IMR-90 (cell line): Measurements from ENCODE around the gene KCNC2. TPM values are rescaled to one million over a fixed set of nuclear protein-coding genes. Genes with fewer than 3 reads are reported as not detected.

Source experiments
- ATAC-seq: fragments of 200-7000 bp; cut with Tn5 transposase; 2 replicates; pipeline ENCODE4 v1.9.1; 2020; ENCODE audit warnings: low read depth, mild to moderate bottlenecking, moderate library complexity
- BruUV-seq: library from RNA; stranded (reverse); fragments of 400-500 nt; replicated peaks from 2 replicates; lab custom pipeline; 2021; lab: Mats Ljungman, UMichigan
- CTCF ChIA-PET: fragments of 300-600 bp; formaldehyde crosslinking; extraction: SDS; loops from one replicate; lab custom pipeline; 2021; ENCODE audit warnings: antibody characterized with exemption; lab: Yijun Ruan, JAX
- POLR2A ChIA-PET: fragments of 300-600 bp; sonication (Branson Sonifier 250); formaldehyde crosslinking; loops from one replicate; lab custom pipeline; 2022; ENCODE audit warnings: antibody characterized with exemption; ENCODE audit not compliant: unreplicated experiment; lab: Charles Lee
- DNase-seq: peaks from one replicate; pipeline ENCODE4 v3.0.0; 2013
- H2AFZ ChIP-seq: replicated peaks from 2 replicates; pipeline ENCODE3; 2013; ENCODE audit warnings: low read length, mild to moderate bottlenecking; ENCODE audit not compliant: poor library complexity
- H2AK5ac ChIP-seq: 2 replicates; pipeline ENCODE4 v1.6.1; 2013; ENCODE audit warnings: low read depth, low read length, inconsistent platforms
- H2AK9ac ChIP-seq: replicated peaks from 2 replicates; pipeline ENCODE3; 2013; ENCODE audit warnings: mild to moderate bottlenecking, low read depth, low read length, moderate library complexity; ENCODE audit not compliant: poor library complexity
- H2BK120ac ChIP-seq: 2 replicates; pipeline ENCODE4 v1.6.1; 2013; ENCODE audit warnings: low read depth, low read length, inconsistent platforms
- H2BK15ac ChIP-seq: 3 replicates; pipeline ENCODE4 v1.6.1; 2013; ENCODE audit warnings: low read depth, low read length, inconsistent platforms
- H2BK20ac ChIP-seq: 2 replicates; pipeline ENCODE4 v1.6.1; 2013; ENCODE audit warnings: low read depth, mild to moderate bottlenecking, inconsistent platforms, low read length, moderate library complexity
- H2BK5ac ChIP-seq: 2 replicates; pipeline ENCODE4 v1.6.1; 2013; ENCODE audit warnings: mild to moderate bottlenecking, low read depth, low read length, inconsistent platforms; ENCODE audit not compliant: poor library complexity, severe bottlenecking
- H3K14ac ChIP-seq: replicated peaks from 2 replicates; pipeline ENCODE4 v1.6.1; 2013; ENCODE audit warnings: low read depth, low read length, inconsistent platforms
- H3K18ac ChIP-seq: 2 replicates; pipeline ENCODE4 v1.6.1; 2013; ENCODE audit warnings: low read depth, low read length, control low read depth
- H3K23ac ChIP-seq: 2 replicates; pipeline ENCODE4 v1.6.1; 2013; ENCODE audit warnings: low read depth, low read length, inconsistent platforms
- H3K27ac ChIP-seq: 2 replicates; pipeline ENCODE4 v1.5.1; 2013; ENCODE audit warnings: mild to moderate bottlenecking, control low read depth, low read length; ENCODE audit not compliant: insufficient read depth
- H3K27me3 ChIP-seq: 2 replicates; pipeline ENCODE4 v1.6.1; 2013; ENCODE audit warnings: low read length; ENCODE audit not compliant: control insufficient read depth, insufficient read depth
- H3K36me3 ChIP-seq: 2 replicates; pipeline ENCODE4 v1.6.1; 2013; ENCODE audit warnings: low read length, mixed read lengths; ENCODE audit not compliant: control insufficient read depth, insufficient read depth
- H3K4ac ChIP-seq: 2 replicates; pipeline ENCODE4 v1.6.1; 2013; ENCODE audit warnings: low read depth, low read length, inconsistent platforms
- H3K4me1 ChIP-seq: 2 replicates; pipeline ENCODE4 v1.6.1; 2013; ENCODE audit warnings: low read length, mixed read lengths; ENCODE audit not compliant: control insufficient read depth, insufficient read depth
- H3K4me2 ChIP-seq: 2 replicates; pipeline ENCODE4 v1.6.1; 2013; ENCODE audit warnings: low read depth, mild to moderate bottlenecking, control low read depth, low read length, moderate library complexity
- H3K4me3 ChIP-seq: 2 replicates; pipeline ENCODE4 v1.5.1; 2013; ENCODE audit warnings: low read depth, mild to moderate bottlenecking, control low read depth, low read length, moderate library complexity; ENCODE audit not compliant: insufficient read depth
- H3K56ac ChIP-seq: 2 replicates; pipeline ENCODE4 v1.6.1; 2013; ENCODE audit warnings: low read length, inconsistent platforms; ENCODE audit not compliant: insufficient read depth; ENCODE audit errors: extremely low read depth
- H3K79me1 ChIP-seq, 2 experiments: 2 replicates each; pipeline ENCODE4 v1.6.1; 2013; ENCODE audit warnings: low read length in 2 of 2, inconsistent platforms in 1 of 2, low read depth in 1 of 2
- H3K9ac ChIP-seq: 2 replicates; pipeline ENCODE4 v1.6.1; 2013; ENCODE audit warnings: low read depth, low read length, control low read depth
- H3K9me1 ChIP-seq: 2 replicates; pipeline ENCODE4 v1.6.1; 2013; ENCODE audit warnings: low read length, inconsistent platforms; ENCODE audit not compliant: insufficient read depth
- H3K9me3 ChIP-seq: 2 replicates; pipeline ENCODE4 v1.6.1; 2013; ENCODE audit warnings: low read length; ENCODE audit not compliant: control insufficient read depth, insufficient read depth
- H4K20me1 ChIP-seq: 2 replicates; pipeline ENCODE4 v1.6.1; 2013; ENCODE audit warnings: low read length, inconsistent platforms; ENCODE audit not compliant: insufficient read depth
- H4K5ac ChIP-seq: 2 replicates; pipeline ENCODE4 v1.6.1; 2013; ENCODE audit warnings: mild to moderate bottlenecking, low read depth, low read length, control low read depth
- H4K8ac ChIP-seq, 2 experiments: 2 replicates each; pipeline ENCODE4 v1.6.1; 2013; ENCODE audit warnings: low read depth in 2 of 2, low read length in 2 of 2, control low read depth in 1 of 2, inconsistent platforms in 1 of 2
- H4K91ac ChIP-seq: 2 replicates; pipeline ENCODE4 v1.6.1; 2013; ENCODE audit warnings: low read depth, low read length, inconsistent platforms; ENCODE audit not compliant: insufficient read depth
- BHLHE40 ChIP-seq: fragments of 150-350 bp; IDR thresholded peaks from 2 replicates; pipeline ENCODE4 v1.6.1; 2016; ENCODE audit warnings: mild to moderate bottlenecking, low read depth, low read length
- CEBPB ChIP-seq: IDR thresholded peaks from 2 replicates; pipeline ENCODE4 v1.6.1; 2012; ENCODE audit warnings: low read depth, low read length, improper control_type of control experiment
- CHD1 ChIP-seq: IDR thresholded peaks from 2 replicates; pipeline ENCODE4 v1.6.1; 2012; ENCODE audit warnings: low read depth, low read length, improper control_type of control experiment
- ELK1 ChIP-seq: fragments of 150-350 bp; IDR thresholded peaks from 2 replicates; pipeline ENCODE4 v1.6.1; 2016; ENCODE audit warnings: low read depth, mild to moderate bottlenecking, low read length, moderate library complexity, borderline replicate concordance
- FOS ChIP-seq: fragments of 150-350 bp; IDR thresholded peaks from 2 replicates; pipeline ENCODE4 v1.6.1; 2016; ENCODE audit warnings: low read depth, low read length
- MAFK ChIP-seq: IDR thresholded peaks from 2 replicates; pipeline ENCODE4 v1.6.1; 2012; ENCODE audit warnings: low read depth, low read length, improper control_type of control experiment
- MAZ ChIP-seq: IDR thresholded peaks from 2 replicates; pipeline ENCODE4 v1.6.1; 2012; ENCODE audit warnings: low read depth, mild to moderate bottlenecking, low read length, improper control_type of control experiment, moderate library complexity, borderline replicate concordance
- MXI1 ChIP-seq: IDR thresholded peaks from 2 replicates; pipeline ENCODE4 v1.6.1; 2012; ENCODE audit warnings: low read depth, mild to moderate bottlenecking, low read length, moderate library complexity, borderline replicate concordance
- NFE2L2 ChIP-seq: fragments of 150-350 bp; IDR thresholded peaks from 2 replicates; pipeline ENCODE4 v1.6.1; 2016; ENCODE audit warnings: low read depth, mild to moderate bottlenecking, low read length
- POLR2A ChIP-seq: IDR thresholded peaks from 2 replicates; pipeline ENCODE4 v1.6.1; 2012; ENCODE audit warnings: mild to moderate bottlenecking, low read depth, low read length
- RAD21 ChIP-seq: IDR thresholded peaks from 2 replicates; pipeline ENCODE4 v1.6.1; 2012; ENCODE audit warnings: low read length, improper control_type of control experiment
- RCOR1 ChIP-seq: IDR thresholded peaks from 2 replicates; pipeline ENCODE4 v1.6.1; 2012; ENCODE audit warnings: mild to moderate bottlenecking, low read length, improper control_type of control experiment; ENCODE audit not compliant: insufficient replicate concordance
- RFX5 ChIP-seq: IDR thresholded peaks from 2 replicates; pipeline ENCODE4 v1.8.0; 2012; ENCODE audit warnings: low read depth, mild to moderate bottlenecking, low read length, moderate library complexity
- SMC3 ChIP-seq: fragments of 150-350 bp; IDR thresholded peaks from 2 replicates; pipeline ENCODE4 v1.6.1; 2016; ENCODE audit warnings: low read depth, mild to moderate bottlenecking, antibody characterized with exemption, low read length, moderate library complexity
- dilution Hi-C: fragments of 300-500 bp; cut with HindIII; formaldehyde crosslinking; loops from one replicate; pipeline ENCODE4 v1.14.3; 2018; ENCODE audit warnings: low sequenced_read_pairs; ENCODE audit not compliant: unreplicated experiment
- in situ Hi-C: fragments of 300-500 bp; cut with MboI; formaldehyde crosslinking; loops from 3 replicates; pipeline ENCODE4 v1.14.3; 2019; ENCODE audit warnings: low sequenced_read_pairs, inconsistent platforms, mixed read lengths
- intact Hi-C: fragments of 100-400 bp; cut with micrococcal nuclease; formaldehyde crosslinking; loops from 2 replicates; pipeline ENCODE4 v1.10.0; 2022
- polyA plus RNA-seq, 3 experiments: library from polyadenylated mRNA; depleted of rRNA; stranded (reverse); fragments of >200 nt; gene quantifications; 2 replicates each; pipeline ENCODE4 v1.2.3, GENCODE V29; 2012; ENCODE audit warnings: low replicate concordance in 1 of 3
- total RNA-seq: library from RNA; depleted of rRNA; stranded (reverse); fragments of >200 nt; gene quantifications from 2 replicates; pipeline ENCODE4 v1.2.3, GENCODE V29; 2012
- TF ChIP-seq, protein P1 (sequence below): conservative IDR thresholded peaks from 2 replicates; pipeline ENCODE4 v1.5.1; 2012; ENCODE audit warnings: mild to moderate bottlenecking, low read depth, low read length, improper control_type of control experiment
- TF ChIP-seq, protein P2 (sequence below): fragments of 150-350 bp; IDR thresholded peaks from 2 replicates; pipeline ENCODE4 v1.6.1; 2017; ENCODE audit warnings: mild to moderate bottlenecking, antibody characterized with exemption, low read length, low read depth

Gene KCNC2
- total and polyA plus RNA-seq, 2 of the 4 experiments (the other 2 are of a cell fraction), result not detected

- Histone ChIP-seq H4K20me1 (no peaks in the 10 kb centered on the region), H3K4me1 (no peaks in the 10 kb centered on the region), H2AK9ac (no peak overlapping the region), H4K8ac (no peak overlapping the region), H3K79me1 (no peaks in the 10 kb centered on the region), H4K5ac (no peak overlapping the region), H3K56ac (no peak overlapping the region), H3K9me1 (no peaks in the 10 kb centered on the region), H3K4ac (no peak overlapping the region), H3K9ac (no peak overlapping the region), H3K4me3 (no peak overlapping the region), H3K23ac (no peak overlapping the region), H2BK20ac (no peak overlapping the region), H3K36me3 (no peaks in the 10 kb centered on the region), H2BK120ac (no peak overlapping the region), H3K18ac (no peak overlapping the region), H2AK5ac (no peak overlapping the region), H3K27me3 (no peaks in the 10 kb centered on the region), H4K91ac (no peak overlapping the region), H3K4me2 (no peak overlapping the region), H3K14ac (no peak overlapping the region), H2BK15ac (no peak overlapping the region), H3K27ac (no peak overlapping the region), H2BK5ac (no peak overlapping the region), H2AFZ (no peak overlapping the region), H3K9me3 (no peaks in the 10 kb centered on the region)
- in situ Hi-C loops, result no loop called here
- CTCF ChIA-PET, result no interaction called here
- dilution Hi-C loops, result no loop called here
- no peak for ATAC-seq
- DNase-seq, result no peak
- intact Hi-C loops, result no loop called here
- no TSS peak for BruUV-seq
- TF ChIP-seq CEBPB, result no peak
- no peak for TF ChIP-seq RAD21
- no peak for TF ChIP-seq MXI1
- no peak for TF ChIP-seq RCOR1
- no peak for TF ChIP-seq MAZ
- TF ChIP-seq MAFK, result no peak
- no peak for TF ChIP-seq NFE2L2
- TF ChIP-seq BHLHE40, result no peak
- no peak for TF ChIP-seq SMC3
- TF ChIP-seq POLR2A, result no peak
- TF ChIP-seq, protein P1, sequence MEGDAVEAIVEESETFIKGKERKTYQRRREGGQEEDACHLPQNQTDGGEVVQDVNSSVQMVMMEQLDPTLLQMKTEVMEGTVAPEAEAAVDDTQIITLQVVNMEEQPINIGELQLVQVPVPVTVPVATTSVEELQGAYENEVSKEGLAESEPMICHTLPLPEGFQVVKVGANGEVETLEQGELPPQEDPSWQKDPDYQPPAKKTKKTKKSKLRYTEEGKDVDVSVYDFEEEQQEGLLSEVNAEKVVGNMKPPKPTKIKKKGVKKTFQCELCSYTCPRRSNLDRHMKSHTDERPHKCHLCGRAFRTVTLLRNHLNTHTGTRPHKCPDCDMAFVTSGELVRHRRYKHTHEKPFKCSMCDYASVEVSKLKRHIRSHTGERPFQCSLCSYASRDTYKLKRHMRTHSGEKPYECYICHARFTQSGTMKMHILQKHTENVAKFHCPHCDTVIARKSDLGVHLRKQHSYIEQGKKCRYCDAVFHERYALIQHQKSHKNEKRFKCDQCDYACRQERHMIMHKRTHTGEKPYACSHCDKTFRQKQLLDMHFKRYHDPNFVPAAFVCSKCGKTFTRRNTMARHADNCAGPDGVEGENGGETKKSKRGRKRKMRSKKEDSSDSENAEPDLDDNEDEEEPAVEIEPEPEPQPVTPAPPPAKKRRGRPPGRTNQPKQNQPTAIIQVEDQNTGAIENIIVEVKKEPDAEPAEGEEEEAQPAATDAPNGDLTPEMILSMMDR, result no peak
- no peak for TF ChIP-seq ELK1
- no peak for TF ChIP-seq RFX5
- no peak for TF ChIP-seq CHD1
- TF ChIP-seq, protein P2, sequence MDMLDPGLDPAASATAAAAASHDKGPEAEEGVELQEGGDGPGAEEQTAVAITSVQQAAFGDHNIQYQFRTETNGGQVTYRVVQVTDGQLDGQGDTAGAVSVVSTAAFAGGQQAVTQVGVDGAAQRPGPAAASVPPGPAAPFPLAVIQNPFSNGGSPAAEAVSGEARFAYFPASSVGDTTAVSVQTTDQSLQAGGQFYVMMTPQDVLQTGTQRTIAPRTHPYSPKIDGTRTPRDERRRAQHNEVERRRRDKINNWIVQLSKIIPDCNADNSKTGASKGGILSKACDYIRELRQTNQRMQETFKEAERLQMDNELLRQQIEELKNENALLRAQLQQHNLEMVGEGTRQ, result no peak
- TF ChIP-seq FOS, result no peak
- POLR2A ChIA-PET, result no interaction called here
Observed at GRCh38 chr12:75097003-75097402, 112.6 kb downstream of the KCNC2 start.
